HuH-7.5 (cell line): ENCODE data around the gene GNAI3.
"Not testable (repeated sequence)": the region's sequence is repeated elsewhere in the genome, so short reads cannot be mapped to it uniquely, and the experiment has no call there.

Experiments
- DNase-seq: peaks from one replicate; pipeline ENCODE4 v3.0.0; 2011; ENCODE audit warnings: low spot score

The GNAI3 gene

DNA sequence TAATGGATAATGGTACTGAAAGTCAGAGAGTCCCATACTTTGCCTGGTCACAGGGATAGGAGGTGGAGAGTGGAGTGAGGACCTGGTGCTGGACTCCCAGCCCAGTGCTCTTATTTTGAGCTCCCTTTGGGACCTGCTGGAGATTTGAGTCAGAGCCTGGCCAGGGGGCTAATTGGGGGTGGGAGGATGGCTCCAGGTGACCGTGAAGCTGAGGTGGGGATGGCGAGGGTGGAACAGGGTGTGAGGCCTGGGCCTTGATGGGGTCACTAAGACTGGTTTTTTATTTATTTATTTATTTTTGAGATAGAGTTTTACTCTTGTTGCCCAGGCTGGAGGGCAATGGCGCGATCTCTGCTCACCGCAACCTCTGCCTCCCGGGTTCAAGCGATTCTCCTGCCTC is 89.0 kb downstream of the GNAI3 start:
- DNase-seq, result no peak

DNA sequence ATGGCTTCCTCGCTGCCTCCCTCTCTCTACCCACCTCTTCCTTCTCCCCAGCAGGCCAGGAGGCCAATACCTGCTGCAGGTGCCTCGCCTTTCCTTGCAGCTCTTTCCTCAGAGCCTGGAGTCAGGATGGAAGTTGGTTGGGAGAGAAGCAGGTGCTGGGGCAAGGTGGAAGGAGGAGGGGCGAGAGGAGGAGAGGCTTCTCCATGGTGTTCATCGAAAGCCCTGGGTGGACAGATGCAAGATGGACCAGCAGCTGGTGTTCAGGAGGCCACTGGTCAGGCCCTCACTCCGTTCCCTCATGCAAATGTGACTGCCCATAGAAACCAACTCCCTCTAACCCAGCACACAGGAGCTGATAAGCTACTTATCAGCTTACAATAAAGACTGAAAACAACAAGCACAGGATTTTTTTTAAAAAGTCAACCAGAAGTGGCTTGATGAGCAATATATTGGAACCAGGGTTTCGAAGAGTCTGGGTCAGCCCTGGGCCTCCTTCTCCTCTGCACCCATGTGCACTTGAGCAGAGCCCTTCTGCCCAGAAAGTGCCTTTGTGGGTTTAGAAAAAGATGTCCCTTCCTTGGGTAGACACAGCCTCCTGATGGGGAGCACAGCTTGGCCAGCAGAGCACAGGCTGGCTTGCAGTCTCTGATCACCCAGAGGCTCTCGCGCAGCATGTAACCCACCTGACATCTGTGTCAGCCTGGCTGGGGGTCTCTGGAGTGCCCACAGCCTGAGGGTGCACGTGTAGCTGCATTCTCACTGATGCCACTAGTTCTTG is 90.8 kb downstream of the GNAI3 start:
- no peak for DNase-seq

DNA sequence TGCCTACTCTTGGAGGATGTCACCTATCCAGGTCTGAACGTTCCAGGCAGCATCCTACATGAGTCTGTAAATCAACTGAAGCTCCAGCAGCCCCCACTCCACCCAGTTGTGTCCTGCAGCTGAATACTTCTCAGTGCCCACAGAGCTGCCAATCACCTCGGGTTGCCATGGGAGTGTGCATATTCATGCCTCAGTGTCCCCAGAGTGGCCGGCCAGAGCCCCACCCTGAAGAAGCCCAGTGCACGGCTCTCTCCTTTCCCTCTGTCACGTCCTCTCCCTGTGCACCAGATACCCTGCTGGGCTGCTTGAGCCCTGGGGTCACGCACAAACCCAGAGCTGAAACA is 91.4 kb downstream of the GNAI3 start:
- no peak for DNase-seq

DNA sequence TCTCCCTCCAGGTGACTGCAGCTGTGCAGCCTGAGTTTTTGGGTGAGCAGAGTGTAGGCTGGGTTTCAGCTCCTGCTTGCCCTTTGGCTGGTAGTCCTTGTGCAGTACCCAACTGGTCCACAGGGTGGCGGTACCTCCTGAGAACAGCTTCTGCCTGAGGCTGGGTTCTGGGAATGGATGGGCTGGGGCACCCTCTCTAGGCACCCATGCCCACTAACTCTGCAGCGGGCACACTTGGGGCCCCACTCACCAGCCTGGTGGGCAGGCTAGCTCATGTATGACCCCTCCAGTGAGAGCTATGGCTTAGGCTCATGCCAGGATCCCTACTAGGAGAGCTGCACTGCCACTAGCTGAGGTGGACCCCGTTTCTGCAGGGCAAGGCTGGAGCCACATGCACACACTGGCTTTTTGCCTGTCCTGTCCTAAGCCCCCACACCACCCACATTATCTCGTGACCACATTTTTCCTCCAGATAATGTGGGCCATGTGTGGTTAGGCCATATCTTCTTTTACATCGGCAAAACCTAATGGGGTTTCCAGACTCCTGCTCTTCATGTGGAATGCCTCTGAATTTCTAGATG is 92.0 kb downstream of the GNAI3 start:
- DNase-seq, result peak; percentile 57

DNA sequence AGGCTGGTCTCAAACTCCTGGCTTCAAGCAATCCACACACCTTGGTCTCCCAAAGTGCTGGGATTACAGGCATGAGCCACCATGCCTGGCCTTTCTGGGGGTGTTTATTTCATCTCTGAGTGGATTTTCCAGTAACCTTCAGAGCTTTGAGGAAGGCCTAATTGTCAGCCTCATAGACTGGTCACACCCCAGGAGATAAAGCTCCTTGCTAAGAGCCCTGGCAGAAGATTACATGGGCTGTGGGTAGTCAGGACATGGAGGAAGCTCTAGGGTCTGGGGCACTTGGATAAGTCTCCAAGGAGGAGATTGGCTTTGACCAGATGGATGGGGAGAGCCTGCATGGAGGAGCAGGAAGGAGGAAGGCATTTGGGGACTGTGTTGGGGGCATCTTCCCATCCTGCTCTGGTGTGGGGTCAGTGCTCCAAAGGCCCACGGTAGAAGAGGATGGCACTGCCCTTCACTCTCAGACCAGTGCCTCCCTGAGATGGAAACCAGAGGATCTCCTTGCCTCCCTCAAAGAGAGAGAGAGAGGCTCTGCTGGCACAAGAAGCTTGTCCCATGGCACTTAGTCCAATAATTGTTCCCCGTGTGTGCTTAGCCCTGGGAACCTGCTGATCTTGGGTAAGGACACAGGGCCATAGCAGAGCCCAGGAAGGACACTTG is 92.8 kb downstream of the GNAI3 start:
- no peak for DNase-seq

DNA sequence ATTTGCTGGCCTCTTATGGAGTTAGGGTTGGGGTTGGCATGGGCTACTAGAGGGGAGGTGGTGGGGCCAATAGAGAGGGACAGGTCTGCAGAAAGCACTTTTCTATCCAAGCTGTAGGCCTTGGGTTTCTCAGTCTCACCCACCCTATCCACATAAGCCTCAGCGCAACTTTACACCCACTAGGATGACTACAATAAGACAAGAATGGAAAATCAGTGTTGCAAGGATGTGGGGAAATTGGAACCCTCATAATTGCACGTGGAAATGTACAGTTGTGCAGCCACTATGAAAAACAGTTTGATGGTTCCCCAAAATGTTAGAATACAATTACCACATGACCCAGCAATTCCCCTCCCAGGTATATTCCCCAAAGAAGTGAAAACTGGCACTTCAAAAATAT is 93.4 kb downstream of the GNAI3 start:
- DNase-seq, result no peak

DNA sequence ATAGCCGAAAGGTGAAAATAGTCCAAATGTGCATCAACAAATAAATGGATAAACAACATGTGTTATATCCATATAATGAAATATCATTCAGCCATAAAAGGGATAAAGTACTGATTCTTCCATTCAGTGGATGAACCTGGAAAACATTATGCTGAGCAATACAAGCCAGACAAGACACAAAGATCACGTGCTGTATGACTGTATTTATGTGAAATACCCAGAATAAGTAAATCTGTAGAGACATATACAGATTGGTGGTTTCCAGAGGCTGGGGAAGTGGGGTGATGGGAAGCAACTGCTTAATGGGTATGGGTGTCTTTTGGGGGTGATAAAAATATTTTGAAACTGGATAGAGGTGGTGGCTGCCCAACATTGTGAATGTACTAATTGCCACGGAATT is 94.2 kb downstream of the GNAI3 start:
- DNase-seq, result no peak

DNA sequence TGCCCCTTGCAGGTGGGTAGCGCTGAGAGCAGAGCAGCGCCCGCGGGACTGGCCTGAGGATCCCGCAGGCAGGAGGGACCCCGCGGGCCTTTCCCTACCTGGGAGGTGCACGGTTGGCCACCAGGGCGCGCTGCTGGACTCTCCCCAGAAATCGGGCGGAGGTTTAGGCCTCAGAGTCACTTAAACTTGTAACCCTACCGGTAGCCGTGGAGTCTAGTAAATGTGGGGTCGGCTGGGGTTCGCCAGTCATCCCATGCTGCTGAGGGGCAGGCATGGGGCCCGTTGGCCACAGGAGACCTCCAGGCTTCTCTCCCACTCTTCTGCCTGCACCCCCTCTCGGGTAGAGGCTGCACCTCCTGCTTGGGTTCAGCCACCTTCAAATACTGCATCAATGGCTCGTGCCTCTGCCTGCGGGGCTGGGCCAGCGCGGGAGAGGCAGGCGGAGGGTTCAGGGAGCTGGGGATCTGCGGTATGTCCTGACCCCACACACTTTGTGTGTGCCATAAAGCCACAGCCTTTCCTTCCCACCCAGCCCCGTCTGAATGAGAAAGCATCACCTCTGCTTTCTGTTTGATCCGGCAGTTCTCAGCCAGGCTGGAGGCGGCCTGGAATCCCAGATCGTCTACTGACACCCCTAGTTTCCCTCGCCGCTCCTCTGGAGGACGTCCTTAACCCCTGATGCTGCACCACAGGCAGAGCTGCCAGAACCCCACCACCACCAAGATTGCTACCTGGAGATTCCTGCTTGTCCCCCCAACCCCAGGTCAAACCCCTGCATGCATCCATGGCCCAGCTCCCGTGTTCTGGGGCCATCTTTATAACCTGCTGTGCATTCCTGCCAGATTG is 95.2 kb downstream of the GNAI3 start:
- DNase-seq, result peak; percentile 76

DNA sequence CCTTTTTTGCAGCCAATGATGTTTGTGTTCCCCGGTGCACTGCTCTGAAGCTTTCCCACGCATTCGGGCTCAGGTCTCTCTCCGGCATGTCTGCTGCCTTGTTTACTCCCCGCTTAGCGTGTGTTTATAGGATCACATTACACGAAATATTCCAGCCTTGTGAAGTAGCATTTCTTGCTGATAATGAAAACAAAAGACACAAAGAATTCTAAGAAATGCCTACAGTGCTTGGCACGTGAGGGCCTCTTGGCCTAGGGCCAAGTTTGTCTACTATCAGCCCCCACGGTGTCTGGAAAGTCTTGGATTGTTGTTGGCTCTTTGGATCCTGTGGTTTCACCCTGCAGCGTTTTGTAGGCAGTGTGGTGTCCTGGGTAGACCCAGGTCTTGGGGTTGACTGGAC is 96.3 kb downstream of the GNAI3 start:
- DNase-seq, result no peak

DNA sequence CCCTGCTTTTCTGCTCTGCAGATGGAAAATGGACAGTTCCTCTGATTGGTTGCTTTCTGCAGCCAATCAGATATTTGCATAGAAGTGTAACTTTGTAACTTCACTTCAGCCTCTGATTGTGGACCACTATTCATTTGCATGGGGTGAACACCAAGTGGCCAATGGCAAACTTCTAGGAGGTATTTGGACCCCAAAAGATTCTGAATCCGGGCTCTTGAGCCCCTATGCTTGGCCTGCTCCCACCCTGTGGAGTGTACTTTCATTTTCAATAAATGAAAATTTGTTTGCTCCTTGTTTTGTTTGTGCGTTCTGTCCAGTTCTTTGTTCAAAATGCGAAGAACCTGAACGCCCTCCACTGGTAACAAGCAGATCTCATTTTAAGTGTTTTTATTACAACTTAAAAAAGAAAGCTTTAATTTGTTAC is 101.1 kb downstream of the GNAI3 start:
- no peak for DNase-seq

DNA sequence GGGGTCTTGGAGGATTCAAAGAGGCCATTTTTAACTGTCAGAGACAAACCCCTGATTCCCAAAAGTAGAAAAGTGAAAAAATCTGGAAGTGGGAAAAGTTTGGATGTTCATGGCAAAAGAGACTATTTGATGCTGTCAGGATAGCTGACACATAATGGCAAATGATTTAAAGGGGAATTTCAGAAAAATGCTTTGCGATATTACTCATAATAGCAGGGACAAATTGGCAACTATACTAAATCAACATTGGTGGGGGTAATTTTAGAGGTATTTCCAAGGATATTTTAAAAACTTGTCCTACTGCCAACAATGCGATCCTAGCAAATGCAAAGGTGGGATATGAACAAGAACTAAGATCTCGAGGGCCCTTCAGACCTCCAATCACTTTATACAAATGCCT is 102.2 kb downstream of the GNAI3 start:
- no peak for DNase-seq

DNA sequence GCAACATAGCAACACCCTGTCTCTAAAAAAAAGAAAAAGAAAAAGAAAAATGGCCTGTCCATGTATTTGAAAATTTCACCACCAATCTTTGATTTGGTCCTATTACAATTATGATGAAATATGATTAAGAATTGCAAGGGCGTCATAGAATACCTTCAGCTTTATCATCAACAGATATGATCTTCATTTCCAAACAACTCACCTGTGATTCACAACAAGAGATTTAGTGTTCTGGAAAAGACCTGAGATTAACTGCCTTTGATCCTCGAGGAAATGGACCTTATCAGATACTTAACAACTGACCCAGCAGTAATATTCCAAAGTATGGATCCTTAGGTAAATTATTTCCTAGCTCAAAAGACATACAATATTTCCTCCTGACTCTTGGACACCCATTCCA is 104.0 kb downstream of the GNAI3 start:
- no peak for DNase-seq

DNA sequence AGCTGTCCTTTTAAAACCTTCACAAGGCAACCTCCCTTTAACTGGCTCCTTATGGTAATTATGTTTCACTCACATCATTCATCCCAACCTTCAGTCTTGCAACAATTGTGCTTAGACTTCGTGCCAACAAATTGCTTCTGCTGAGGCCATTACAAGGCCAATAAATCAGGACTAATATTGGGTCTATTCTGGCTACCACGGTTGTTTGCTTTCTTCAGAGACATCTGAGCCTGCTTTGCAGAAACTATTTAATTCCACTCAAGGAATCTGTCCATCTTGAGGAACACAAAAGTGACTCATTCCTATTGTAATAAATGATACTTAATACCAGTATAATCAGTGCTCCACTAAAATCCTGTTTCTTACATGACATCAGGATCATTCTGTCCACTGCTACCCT is 104.9 kb downstream of the GNAI3 start:
- no peak for DNase-seq

DNA sequence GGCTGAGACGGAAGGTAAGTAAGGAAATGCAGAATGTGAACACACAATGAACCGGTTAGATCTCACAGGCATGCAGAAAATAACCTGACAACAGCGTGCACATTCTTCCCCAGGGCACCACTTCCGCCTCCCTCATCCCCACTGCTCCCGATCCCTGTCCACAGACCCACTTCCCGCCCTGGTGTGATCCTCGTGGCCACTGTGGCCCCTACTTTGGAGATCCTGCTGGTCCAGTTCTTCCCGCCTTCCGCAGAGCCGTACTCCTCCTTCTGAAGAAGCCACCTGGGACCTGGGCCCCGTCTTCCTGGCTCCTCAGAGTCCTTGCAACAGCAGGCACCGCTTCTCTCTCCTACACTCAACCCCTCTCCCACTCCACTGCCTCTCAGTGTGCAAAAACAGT is 106.1 kb downstream of the GNAI3 start:
- DNase-seq, result no peak

DNA sequence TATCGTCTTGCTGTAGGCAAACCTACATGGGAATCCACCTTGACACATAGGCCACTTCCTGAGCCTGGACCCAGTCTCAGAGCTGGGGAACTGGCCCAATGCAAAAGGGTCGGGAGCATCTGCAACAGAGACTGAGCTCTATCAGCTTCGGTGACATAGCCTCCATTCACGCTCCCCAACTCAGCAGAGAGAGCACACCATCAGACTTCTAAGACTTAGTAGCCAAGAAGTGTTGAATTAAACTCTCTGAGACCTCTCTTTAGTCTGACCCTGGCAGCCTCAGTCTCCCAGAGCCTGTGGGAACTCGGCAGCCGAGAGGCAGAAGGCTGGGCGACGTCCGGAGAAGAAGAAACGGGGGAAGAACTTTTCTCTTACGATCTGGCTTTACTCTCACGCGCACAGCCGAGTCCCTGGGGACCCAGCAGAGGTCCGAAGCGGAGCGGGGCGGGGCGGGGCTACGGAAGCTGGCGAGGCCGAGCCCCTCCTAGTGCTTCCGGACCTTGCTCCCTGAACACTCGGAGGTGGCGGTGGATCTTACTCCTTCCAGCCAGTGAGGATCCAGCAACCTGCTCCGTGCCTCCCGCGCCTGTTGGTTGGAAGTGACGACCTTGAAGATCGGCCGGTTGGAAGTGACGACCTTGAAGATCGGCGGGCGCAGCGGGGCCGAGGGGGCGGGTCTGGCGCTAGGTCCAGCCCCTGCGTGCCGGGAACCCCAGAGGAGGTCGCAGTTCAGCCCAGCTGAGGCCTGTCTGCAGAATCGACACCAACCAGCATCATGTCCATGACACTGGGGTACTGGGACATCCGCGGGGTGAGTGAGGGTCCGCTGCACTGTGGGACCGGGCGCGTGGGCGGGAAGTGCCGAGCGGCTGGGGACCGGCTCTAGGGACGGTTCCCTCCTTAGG is 107.5 kb downstream of the GNAI3 start, which contains the start of gene GSTM4:
Gene GSTM4, plus strand, starts transcription at position 485 of the 905 bp plus-strand sequence. Its CDS starts 291 bp downstream, at position 776.
- DNase-seq, result peak; percentile 80

DNA sequence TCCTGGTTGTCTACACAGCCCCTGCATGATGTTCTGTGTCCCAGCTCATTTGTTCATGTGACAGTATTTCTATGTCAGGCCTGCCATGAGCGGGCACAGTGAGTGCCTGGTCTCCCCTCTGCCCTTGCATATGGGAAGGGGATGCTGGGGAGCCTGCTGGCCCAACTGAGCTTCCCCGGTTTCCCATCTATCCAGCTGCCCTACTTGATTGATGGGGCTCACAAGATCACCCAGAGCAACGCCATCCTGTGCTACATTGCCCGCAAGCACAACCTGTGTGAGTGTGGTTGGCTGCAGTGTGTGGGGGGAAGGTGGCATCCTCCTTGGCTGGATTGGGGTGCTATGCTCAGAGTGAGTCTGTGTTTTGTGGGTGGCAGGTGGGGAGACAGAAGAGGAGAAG is 109.0 kb downstream of the GNAI3 start:
- DNase-seq, result no peak

DNA sequence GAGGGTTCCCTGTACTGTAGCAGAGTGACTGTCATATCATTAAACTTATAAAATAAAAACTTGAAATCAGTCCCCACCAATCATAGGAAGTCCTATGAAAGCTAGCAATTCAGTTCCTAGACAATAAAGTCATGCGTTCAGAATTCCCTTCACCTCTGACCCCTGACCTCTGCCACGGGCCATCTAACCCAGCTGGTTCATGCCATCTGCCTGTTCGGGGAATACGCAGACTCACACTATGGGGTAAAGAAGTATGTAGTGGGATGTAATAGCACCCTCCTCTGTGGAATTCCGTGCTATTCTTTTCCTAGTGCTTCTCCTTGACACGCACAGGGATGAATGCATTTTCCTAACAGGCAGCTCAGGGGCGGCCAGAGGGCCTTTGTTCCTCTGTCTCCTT is 109.6 kb downstream of the GNAI3 start:
- no peak for DNase-seq

DNA sequence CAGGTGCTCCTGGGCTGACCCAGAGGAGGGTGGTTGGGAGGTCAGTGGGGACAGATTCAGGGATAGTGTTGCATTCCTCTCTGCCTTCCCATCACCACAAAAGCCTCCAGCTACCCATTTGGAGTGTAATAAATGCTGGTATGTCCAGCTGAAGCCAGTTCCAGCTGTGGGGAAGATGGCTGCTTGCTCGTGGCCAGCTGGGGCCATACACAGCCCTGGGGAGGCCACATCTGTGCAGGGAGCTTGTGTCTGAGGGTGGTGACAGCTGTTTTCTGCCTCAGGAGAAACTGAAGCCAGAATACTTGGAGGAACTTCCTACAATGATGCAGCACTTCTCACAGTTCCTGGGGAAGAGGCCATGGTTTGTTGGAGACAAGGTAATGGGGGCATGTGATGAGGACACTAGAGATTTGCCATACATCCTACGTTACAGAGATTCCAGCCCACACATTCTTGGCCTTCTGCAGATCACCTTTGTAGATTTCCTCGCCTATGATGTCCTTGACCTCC is 110.2 kb downstream of the GNAI3 start:
- DNase-seq, result no peak

DNA sequence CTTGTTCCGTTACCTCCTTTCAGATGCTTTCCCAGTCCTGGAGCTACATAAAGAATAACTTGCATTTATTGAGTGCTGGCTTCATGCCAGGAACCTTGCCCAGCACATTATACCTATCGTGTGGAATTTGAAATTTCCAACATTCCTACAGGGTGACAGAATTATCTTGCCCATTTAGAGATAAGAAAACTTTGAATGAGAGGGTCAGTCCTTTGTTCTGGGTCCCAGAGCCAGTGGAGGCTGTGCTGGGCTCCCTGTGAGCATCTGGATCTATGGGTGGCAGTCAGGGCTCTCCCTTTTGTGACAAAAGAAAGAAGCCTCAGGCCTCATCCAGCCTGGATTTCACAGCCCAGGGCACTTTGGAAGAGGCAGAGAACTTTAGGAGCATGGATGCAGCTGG is 110.7 kb downstream of the GNAI3 start:
- DNase-seq, result no peak

DNA sequence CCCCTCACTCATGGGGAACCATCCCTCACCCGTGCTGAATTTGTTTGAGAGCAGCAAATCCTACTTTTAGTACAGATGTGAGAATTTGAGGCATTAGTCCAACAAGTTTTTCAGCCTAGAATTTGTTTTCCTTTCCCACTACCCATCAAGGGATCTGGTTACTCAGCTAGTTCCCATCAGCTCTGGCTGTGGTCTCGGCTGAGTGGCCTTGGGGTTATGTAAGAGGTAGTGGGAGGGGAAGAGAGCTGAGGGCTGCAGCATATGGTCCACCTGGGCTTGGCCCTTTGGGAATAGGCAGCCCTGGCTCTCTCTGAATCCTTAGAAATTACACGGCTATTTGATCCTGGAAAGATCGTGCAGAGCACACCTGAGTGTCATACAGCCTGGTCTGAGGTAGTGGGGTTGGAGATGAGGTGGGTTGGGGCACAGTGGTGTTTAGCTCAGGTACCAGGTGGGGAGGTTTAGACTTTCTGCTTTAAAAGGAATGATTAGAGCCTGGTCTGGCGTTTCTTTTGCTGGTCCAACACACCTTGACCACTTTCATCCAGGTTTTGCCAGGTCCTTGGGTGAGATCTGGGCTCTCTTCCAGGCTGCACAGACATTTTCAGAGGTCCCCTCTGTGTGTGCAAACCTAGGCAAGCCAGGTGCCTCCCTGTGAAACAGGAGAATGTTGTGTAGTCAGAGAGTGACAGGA is 111.7 kb downstream of the GNAI3 start:
- no peak for DNase-seq

DNA sequence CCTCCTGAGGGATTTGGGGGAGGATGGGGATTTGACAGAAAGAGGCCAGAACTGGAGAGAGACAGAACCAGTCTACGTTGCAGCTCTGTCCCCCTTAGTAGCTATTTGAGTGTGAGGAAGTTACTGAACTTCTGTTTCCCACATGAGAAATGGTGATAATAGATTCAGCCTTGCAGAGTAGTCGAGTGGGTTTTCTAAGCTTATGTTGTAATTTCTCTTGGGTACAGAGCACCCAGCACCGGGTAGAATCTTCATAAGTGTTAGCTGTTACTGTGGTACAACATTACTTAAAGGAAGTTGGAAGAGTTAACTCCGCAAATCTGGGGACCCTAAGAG is 112.2 kb downstream of the GNAI3 start:
- DNase-seq, result not testable (repeated sequence)
